ENCODE data around the gene SLMAP. TPM values are rescaled to one million over a fixed set of nuclear protein-coding genes. Genes with fewer than 3 reads are reported as not detected.

SLMAP gene
- total RNA-seq, 1 donor from 2014 or later, result 58.2 TPM

- H3K4me3 Mint-ChIP-seq (ENCODE audit: low read depth), result no peak overlapping the region
- H3K27ac Mint-ChIP-seq, result no peak overlapping the region
- H3K27me3 Mint-ChIP-seq (ENCODE audit: low read depth), result no peaks in the 10 kb centered on the region
- intact Hi-C loops (cut with micrococcal nuclease), result no loop called here
- peaks cover 9% of the 10 kb centered on the region for H3K4me1 Mint-ChIP-seq (ENCODE audit: low read depth)
- no peaks in the 10 kb centered on the region for H3K36me3 Mint-ChIP-seq (ENCODE audit: low read depth)
- DNase-seq (ENCODE audit: low spot score), result no peak
- no peaks in the 10 kb centered on the region for H3K9me3 Mint-ChIP-seq
Observed at GRCh38 chr3:57977818-57978235, 221.7 kb downstream of the SLMAP start.

- Mint-ChIP-seq H3K27me3 (ENCODE audit: low read depth) (no peaks in the 10 kb centered on the region), H3K4me1 (ENCODE audit: low read depth) (peaks cover 12% of the 10 kb centered on the region), H3K9me3 (no peaks in the 10 kb centered on the region), H3K36me3 (ENCODE audit: low read depth) (no peaks in the 10 kb centered on the region), H3K4me3 (ENCODE audit: low read depth) (no peak overlapping the region), H3K27ac (no peak overlapping the region)
- intact Hi-C loops (cut with micrococcal nuclease), result no loop called here
- no peak for DNase-seq (ENCODE audit: low spot score)
Observed at GRCh38 chr3:57978316-57978715, 222.2 kb downstream of the SLMAP start.

Other genes starting within 250 kb of the SLMAP start
- 0.11 TPM in 1 of 2 replicates, not detected in the other for gene DNAH12, start 212.0 kb upstream of the SLMAP start, total RNA-seq
- 26.4 and 28.1 TPM in 2 replicates for gene PDE12, start 200.0 kb upstream of the SLMAP start, total RNA-seq
- gene ARF4, start 159.0 kb upstream of the SLMAP start, total RNA-seq, result 93.6 and 95.6 TPM in 2 replicates
- gene DENND6A, start 63.2 kb upstream of the SLMAP start, total RNA-seq, result 21.4 and 24.3 TPM in 2 replicates

Measured in activated T-helper 2 cell treated with anti-CD3 and anti-CD28 coated beads, Interferon-gamma antibody, Interleukin-2, Interleukin-4, amounts not matched to agents 10 μg/mL and 5 μg/mL and 100 μg/mL, durations not matched to agents 14 hours and 24 hours and 36 hours (primary cell).